Measurements from ENCODE around the gene MRO.

MRO gene

GRCh38 chr18:50796495-50796894 lies 23.3 kb downstream of the MRO start:
- Histone ChIP-seq H3K4me3 (ENCODE audit: low read length) (no peak overlapping the region), H3K27ac (ENCODE audit: low read length) (no peak overlapping the region), H3K4me2 (ENCODE audit: low read length) (no peak overlapping the region), H3K79me2 (ENCODE audit: low read length) (no peaks in the 10 kb centered on the region), H3K9ac (ENCODE audit: low read length) (no peak overlapping the region), H3K4me1 (ENCODE audit: low read length) (no peaks in the 10 kb centered on the region), H4K20me1 (ENCODE audit: insufficient read depth, low read length) (no peaks in the 10 kb centered on the region), H3K27me3 (ENCODE audit: low read depth, low read length) (peaks cover 60% of the 10 kb centered on the region), H2AFZ (ENCODE audit: low read depth, low read length) (no peak overlapping the region), H3K36me3 (replicated peaks; ENCODE audit: low read depth, low read length) (no peaks in the 10 kb centered on the region), H3K9me3 (ENCODE audit: insufficient read depth, low read length) (no peaks in the 10 kb centered on the region)
- TF ChIP-seq EZH2phosphoT487 (IDR thresholded peaks at IDR 0.05; ENCODE audit: low read depth): no peak
- TF ChIP-seq CTCF (IDR thresholded peaks at IDR 0.05; ENCODE audit: low read depth, low read length): no peak

- TF ChIP-seq CTCF (IDR thresholded peaks at IDR 0.05; ENCODE audit: low read depth, low read length) (no peak), EZH2phosphoT487 (IDR thresholded peaks at IDR 0.05; ENCODE audit: low read depth) (no peak)
- no peaks in the 10 kb centered on the region for H3K4me1 ChIP-seq (ENCODE audit: low read length)
- no peaks in the 10 kb centered on the region for H3K36me3 ChIP-seq (replicated peaks; ENCODE audit: low read depth, low read length)
- H3K4me3 ChIP-seq (ENCODE audit: low read length): no peak overlapping the region
- H3K79me2 ChIP-seq (ENCODE audit: low read length): no peaks in the 10 kb centered on the region
- no peak overlapping the region for H2AFZ ChIP-seq (ENCODE audit: low read depth, low read length)
- no peak overlapping the region for H3K9ac ChIP-seq (ENCODE audit: low read length)
- no peaks in the 10 kb centered on the region for H4K20me1 ChIP-seq (ENCODE audit: insufficient read depth, low read length)
- H3K4me2 ChIP-seq (ENCODE audit: low read length): no peak overlapping the region
- H3K27ac ChIP-seq (ENCODE audit: low read length): no peak overlapping the region
- H3K9me3 ChIP-seq (ENCODE audit: insufficient read depth, low read length): no peaks in the 10 kb centered on the region
- H3K27me3 ChIP-seq (ENCODE audit: low read depth, low read length): peaks cover 64% of the 10 kb centered on the region
These were observed 25.9 kb downstream of the MRO start for GRCh38 chr18:50793641-50794565.

GRCh38 chr18:50792885-50793284 lies 26.9 kb downstream of the MRO start:
- Histone ChIP-seq H3K4me1 (ENCODE audit: low read length) (no peaks in the 10 kb centered on the region), H3K27ac (ENCODE audit: low read length) (no peak overlapping the region), H3K27me3 (ENCODE audit: low read depth, low read length) (peaks cover 59% of the 10 kb centered on the region), H2AFZ (ENCODE audit: low read depth, low read length) (no peak overlapping the region), H3K9ac (ENCODE audit: low read length) (no peak overlapping the region), H3K36me3 (replicated peaks; ENCODE audit: low read depth, low read length) (no peaks in the 10 kb centered on the region), H4K20me1 (ENCODE audit: insufficient read depth, low read length) (no peaks in the 10 kb centered on the region), H3K4me2 (ENCODE audit: low read length) (no peak overlapping the region), H3K79me2 (ENCODE audit: low read length) (no peaks in the 10 kb centered on the region), H3K9me3 (ENCODE audit: insufficient read depth, low read length) (no peaks in the 10 kb centered on the region), H3K4me3 (ENCODE audit: low read length) (no peak overlapping the region)
- TF ChIP-seq CTCF (IDR thresholded peaks at IDR 0.05; ENCODE audit: low read depth, low read length): no peak
- no peak for TF ChIP-seq EZH2phosphoT487 (IDR thresholded peaks at IDR 0.05; ENCODE audit: low read depth)

- H4K20me1 ChIP-seq (ENCODE audit: insufficient read depth, low read length): no peaks in the 10 kb centered on the region
- no peaks in the 10 kb centered on the region for H3K4me1 ChIP-seq (ENCODE audit: low read length)
These were observed 28.0 kb downstream of the MRO start for GRCh38 chr18:50791599-50792438.

More at GRCh38 chr18:50791599-50792438, 28.0 kb downstream of the MRO start:
- Histone ChIP-seq H3K27ac (ENCODE audit: low read length) (no peak overlapping the region), H3K9ac (ENCODE audit: low read length) (no peak overlapping the region), H3K4me3 (ENCODE audit: low read length) (no peak overlapping the region), H2AFZ (ENCODE audit: low read depth, low read length) (no peak overlapping the region), H3K36me3 (replicated peaks; ENCODE audit: low read depth, low read length) (no peaks in the 10 kb centered on the region), H3K9me3 (ENCODE audit: insufficient read depth, low read length) (no peaks in the 10 kb centered on the region), H3K4me2 (ENCODE audit: low read length) (no peak overlapping the region), H3K79me2 (ENCODE audit: low read length) (no peaks in the 10 kb centered on the region), H3K27me3 (ENCODE audit: low read depth, low read length) (peaks cover 49% of the 10 kb centered on the region)
- TF ChIP-seq CTCF (IDR thresholded peaks at IDR 0.05; ENCODE audit: low read depth, low read length): peak; percentile 39
- no peak for TF ChIP-seq EZH2phosphoT487 (IDR thresholded peaks at IDR 0.05; ENCODE audit: low read depth)
